ENCODE data around the gene HDHD5. TPM values are rescaled to one million over a fixed set of nuclear protein-coding genes. Genes with fewer than 3 reads are reported as not detected.

The HDHD5 gene
- total and polyA plus RNA-seq, 2 of the 13 experiments (the other 11 are each of a cell fraction or from before 2014, with no cell fraction given) = not detected

DNA sequence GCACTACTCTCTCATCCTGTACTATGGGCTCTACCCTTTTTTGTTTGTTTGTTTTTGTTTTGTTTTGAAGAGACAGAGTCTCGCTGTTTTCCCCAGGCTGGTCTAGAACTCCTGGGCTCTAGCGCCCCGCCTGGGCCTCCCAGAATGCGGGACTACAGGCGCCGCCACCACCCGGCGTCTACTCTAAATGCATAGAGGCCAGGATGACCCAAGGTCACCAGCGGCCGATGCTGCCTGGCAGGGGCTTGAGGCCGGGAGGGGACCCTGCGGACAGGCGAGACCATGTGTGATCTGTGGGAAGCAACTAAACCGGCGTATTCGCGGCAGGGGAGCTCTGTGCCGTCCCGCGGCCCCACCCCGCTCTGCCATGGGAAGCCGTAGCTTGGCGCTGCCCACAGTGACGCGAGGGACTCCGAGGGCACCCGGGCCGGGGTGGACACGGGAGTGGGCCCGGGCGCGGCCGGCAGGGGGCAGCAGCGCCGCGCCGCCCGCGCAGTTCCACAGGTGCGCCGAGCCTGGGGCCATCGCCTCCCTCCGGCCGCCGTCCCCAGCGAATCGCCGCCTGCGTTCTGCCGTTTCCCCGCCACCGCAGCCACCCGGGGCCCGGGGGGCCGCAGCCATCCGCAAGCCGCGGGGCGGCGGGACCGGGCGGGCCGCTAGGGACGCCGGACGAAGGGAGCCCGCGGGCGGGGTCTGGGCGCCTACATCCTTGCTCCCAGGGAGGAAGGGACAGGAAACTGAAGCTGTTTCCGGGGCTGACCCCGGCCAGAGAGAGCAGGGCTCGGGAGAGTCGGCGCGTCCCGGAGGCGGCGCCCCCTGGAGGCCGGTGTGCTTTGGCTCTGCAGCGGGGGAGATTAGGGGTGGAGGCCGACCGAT lies 12.3 kb upstream of the HDHD5 start (continued):
- no peak for TF ChIP-seq ETV6 (CRISPR knock-in tag; conservative IDR thresholded peaks at IDR 0.05)
- no peak for TF ChIP-seq ZNF12 (CRISPR knock-in tag; IDR thresholded peaks at IDR 0.05)
- TF ChIP-seq, protein P1, sequence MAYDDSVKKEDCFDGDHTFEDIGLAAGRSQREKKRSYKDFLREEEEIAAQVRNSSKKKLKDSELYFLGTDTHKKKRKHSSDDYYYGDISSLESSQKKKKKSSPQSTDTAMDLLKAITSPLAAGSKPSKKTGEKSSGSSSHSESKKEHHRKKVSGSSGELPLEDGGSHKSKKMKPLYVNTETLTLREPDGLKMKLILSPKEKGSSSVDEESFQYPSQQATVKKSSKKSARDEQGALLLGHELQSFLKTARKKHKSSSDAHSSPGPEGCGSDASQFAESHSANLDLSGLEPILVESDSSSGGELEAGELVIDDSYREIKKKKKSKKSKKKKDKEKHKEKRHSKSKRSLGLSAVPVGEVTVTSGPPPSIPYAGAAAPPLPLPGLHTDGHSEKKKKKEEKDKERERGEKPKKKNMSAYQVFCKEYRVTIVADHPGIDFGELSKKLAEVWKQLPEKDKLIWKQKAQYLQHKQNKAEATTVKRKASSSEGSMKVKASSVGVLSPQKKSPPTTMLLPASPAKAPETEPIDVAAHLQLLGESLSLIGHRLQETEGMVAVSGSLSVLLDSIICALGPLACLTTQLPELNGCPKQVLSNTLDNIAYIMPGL (CRISPR knock-in tag; IDR thresholded peaks at IDR 0.05; ENCODE audit: borderline replicate concordance in 1 of 2, low read depth in 1 of 2) = peak; percentile 27 to 85; a peak in 3 of 4 replicates
- no peak for TF ChIP-seq ZNF281 (CRISPR knock-in tag; IDR thresholded peaks at IDR 0.05; ENCODE audit: borderline replicate concordance)
- no peak for TF ChIP-seq TAF1 (CRISPR knock-in tag; IDR thresholded peaks at IDR 0.05)
- no peak for TF ChIP-seq FOXA1 (IDR thresholded peaks at IDR 0.05)
- TF ChIP-seq FOXA1 (CRISPR knock-in tag; IDR thresholded peaks at IDR 0.05) = no peak
- TF ChIP-seq NCOA5 (CRISPR knock-in tag; IDR thresholded peaks at IDR 0.05) = no peak
- no peak for TF ChIP-seq AGO1 (IDR thresholded peaks at IDR 0.05; ENCODE audit: low read depth, low read length, poor library complexity, severe bottlenecking)
- no peak for TF ChIP-seq KLF13 (CRISPR knock-in tag; IDR thresholded peaks at IDR 0.05)
- TF ChIP-seq, protein P2, sequence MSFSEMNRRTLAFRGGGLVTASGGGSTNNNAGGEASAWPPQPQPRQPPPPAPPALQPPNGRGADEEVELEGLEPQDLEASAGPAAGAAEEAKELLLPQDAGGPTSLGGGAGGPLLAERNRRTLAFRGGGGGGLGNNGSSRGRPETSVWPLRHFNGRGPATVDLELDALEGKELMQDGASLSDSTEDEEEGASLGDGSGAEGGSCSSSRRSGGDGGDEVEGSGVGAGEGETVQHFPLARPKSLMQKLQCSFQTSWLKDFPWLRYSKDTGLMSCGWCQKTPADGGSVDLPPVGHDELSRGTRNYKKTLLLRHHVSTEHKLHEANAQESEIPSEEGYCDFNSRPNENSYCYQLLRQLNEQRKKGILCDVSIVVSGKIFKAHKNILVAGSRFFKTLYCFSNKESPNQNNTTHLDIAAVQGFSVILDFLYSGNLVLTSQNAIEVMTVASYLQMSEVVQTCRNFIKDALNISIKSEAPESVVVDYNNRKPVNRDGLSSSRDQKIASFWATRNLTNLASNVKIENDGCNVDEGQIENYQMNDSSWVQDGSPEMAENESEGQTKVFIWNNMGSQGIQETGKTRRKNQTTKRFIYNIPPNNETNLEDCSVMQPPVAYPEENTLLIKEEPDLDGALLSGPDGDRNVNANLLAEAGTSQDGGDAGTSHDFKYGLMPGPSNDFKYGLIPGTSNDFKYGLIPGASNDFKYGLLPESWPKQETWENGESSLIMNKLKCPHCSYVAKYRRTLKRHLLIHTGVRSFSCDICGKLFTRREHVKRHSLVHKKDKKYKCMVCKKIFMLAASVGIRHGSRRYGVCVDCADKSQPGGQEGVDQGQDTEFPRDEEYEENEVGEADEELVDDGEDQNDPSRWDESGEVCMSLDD (CRISPR knock-in tag; IDR thresholded peaks at IDR 0.05; ENCODE audit: borderline replicate concordance) = no peak
- TF ChIP-seq TBL1XR1 (IDR thresholded peaks at IDR 0.05; ENCODE audit: borderline replicate concordance, low read length, partially characterized antibody) = no peak
- TF ChIP-seq ZNF124 (CRISPR knock-in tag; IDR thresholded peaks at IDR 0.05) = no peak
- no peak for TF ChIP-seq BORCS8-MEF2B (CRISPR knock-in tag; IDR thresholded peaks at IDR 0.05)
- TF ChIP-seq, protein P3, sequence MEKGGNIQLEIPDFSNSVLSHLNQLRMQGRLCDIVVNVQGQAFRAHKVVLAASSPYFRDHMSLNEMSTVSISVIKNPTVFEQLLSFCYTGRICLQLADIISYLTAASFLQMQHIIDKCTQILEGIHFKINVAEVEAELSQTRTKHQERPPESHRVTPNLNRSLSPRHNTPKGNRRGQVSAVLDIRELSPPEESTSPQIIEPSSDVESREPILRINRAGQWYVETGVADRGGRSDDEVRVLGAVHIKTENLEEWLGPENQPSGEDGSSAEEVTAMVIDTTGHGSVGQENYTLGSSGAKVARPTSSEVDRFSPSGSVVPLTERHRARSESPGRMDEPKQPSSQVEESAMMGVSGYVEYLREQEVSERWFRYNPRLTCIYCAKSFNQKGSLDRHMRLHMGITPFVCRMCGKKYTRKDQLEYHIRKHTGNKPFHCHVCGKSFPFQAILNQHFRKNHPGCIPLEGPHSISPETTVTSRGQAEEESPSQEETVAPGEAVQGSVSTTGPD (CRISPR knock-in tag; IDR thresholded peaks at IDR 0.05) = no peak
- TF ChIP-seq PAWR (CRISPR knock-in tag; IDR thresholded peaks at IDR 0.05; ENCODE audit: borderline replicate concordance) = no peak
- TF ChIP-seq, protein P4, sequence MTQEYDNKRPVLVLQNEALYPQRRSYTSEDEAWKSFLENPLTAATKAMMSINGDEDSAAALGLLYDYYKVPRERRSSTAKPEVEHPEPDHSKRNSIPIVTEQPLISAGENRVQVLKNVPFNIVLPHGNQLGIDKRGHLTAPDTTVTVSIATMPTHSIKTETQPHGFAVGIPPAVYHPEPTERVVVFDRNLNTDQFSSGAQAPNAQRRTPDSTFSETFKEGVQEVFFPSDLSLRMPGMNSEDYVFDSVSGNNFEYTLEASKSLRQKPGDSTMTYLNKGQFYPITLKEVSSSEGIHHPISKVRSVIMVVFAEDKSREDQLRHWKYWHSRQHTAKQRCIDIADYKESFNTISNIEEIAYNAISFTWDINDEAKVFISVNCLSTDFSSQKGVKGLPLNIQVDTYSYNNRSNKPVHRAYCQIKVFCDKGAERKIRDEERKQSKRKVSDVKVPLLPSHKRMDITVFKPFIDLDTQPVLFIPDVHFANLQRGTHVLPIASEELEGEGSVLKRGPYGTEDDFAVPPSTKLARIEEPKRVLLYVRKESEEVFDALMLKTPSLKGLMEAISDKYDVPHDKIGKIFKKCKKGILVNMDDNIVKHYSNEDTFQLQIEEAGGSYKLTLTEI (CRISPR knock-in tag; conservative IDR thresholded peaks at IDR 0.05) = no peak
- no peak for TF ChIP-seq ZNF20 (CRISPR knock-in tag; IDR thresholded peaks at IDR 0.05)

All from HepG2 (cell line).